ENCODE results near the gene TELO2.

TELO2 gene

GRCh38 chr16:1536601-1537000 is 43.4 kb downstream of the TELO2 start:
- no peak for DNase-seq (ENCODE audit: low read depth in 2 of 2)

- DNase-seq (ENCODE audit: low read depth in 2 of 2), result no peak
Observed at GRCh38 chr16:1537138-1537577, 44.0 kb downstream of the TELO2 start.

- DNase-seq (ENCODE audit: low read depth in 2 of 2), result no peak
Observed at GRCh38 chr16:1537763-1538289, 44.7 kb downstream of the TELO2 start.

- DNase-seq (ENCODE audit: low read depth in 2 of 2), result no peak
Observed at GRCh38 chr16:1538804-1539520, 45.8 kb downstream of the TELO2 start.

GRCh38 chr16:1539720-1540555 is 46.8 kb downstream of the TELO2 start:
- DNase-seq (ENCODE audit: low read depth in 2 of 2), result no peak

- DNase-seq (ENCODE audit: low read depth in 2 of 2), result no peak
Observed at GRCh38 chr16:1540556-1540855, 47.3 kb downstream of the TELO2 start.

GRCh38 chr16:1541293-1542165 is 48.4 kb downstream of the TELO2 start:
- no peak for DNase-seq (ENCODE audit: low read depth in 2 of 2)

- no peak for DNase-seq (ENCODE audit: low read depth in 2 of 2)
Observed at GRCh38 chr16:1542166-1542500, 49.0 kb downstream of the TELO2 start.

GRCh38 chr16:1542533-1542932 is 49.4 kb downstream of the TELO2 start:
- no peak for DNase-seq (ENCODE audit: low read depth in 2 of 2)

- peak; percentile 49 to 51 for DNase-seq (ENCODE audit: low read depth in 2 of 2)
Observed at GRCh38 chr16:1543085-1543896, 50.1 kb downstream of the TELO2 start.

- DNase-seq (ENCODE audit: low read depth in 2 of 2), result no peak
Observed at GRCh38 chr16:1545044-1546040, 52.2 kb downstream of the TELO2 start.

- no peak for DNase-seq (ENCODE audit: low read depth in 2 of 2)
Observed at GRCh38 chr16:1546430-1546829, 53.3 kb downstream of the TELO2 start.

- no peak for DNase-seq (ENCODE audit: low read depth in 2 of 2)
Observed at GRCh38 chr16:1548233-1548632, 55.1 kb downstream of the TELO2 start.

- DNase-seq (ENCODE audit: low read depth in 2 of 2), result no peak
Observed at GRCh38 chr16:1548727-1549126, 55.6 kb downstream of the TELO2 start.

- no peak for DNase-seq (ENCODE audit: low read depth in 2 of 2)
Observed at GRCh38 chr16:1550069-1550468, 56.9 kb downstream of the TELO2 start.

- no peak for DNase-seq (ENCODE audit: low read depth in 2 of 2)
Observed at GRCh38 chr16:1550696-1551095, 57.5 kb downstream of the TELO2 start.

- no peak for DNase-seq (ENCODE audit: low read depth in 2 of 2)
Observed at GRCh38 chr16:1551166-1551565, 58.0 kb downstream of the TELO2 start.

- DNase-seq (ENCODE audit: low read depth in 2 of 2), result no peak
Observed at GRCh38 chr16:1552129-1552528, 59.0 kb downstream of the TELO2 start.

- DNase-seq (ENCODE audit: low read depth in 2 of 2), result no peak
Observed at GRCh38 chr16:1553946-1554825, 61.0 kb downstream of the TELO2 start.

Data from stimulated activated CD8-positive, alpha-beta memory T cell treated with anti-CD3 and anti-CD28 coated beads, Interleukin-7, amount 100 ng/mL, for 4 hours (primary cell).